ENCODE results near the gene DPYSL5.

DPYSL5 gene

GRCh38 chr2:26993768-26994167 lies 145.8 kb downstream of the DPYSL5 start:
- no peak for DNase-seq (ENCODE audit: low read depth in 2 of 2)

- DNase-seq (ENCODE audit: low read depth in 2 of 2), result no peak
These were observed 147.1 kb downstream of the DPYSL5 start for GRCh38 chr2:26994983-26995382.

GRCh38 chr2:26997394-26997793 lies 149.5 kb downstream of the DPYSL5 start:
- DNase-seq (ENCODE audit: low read depth in 2 of 2), result no peak

- no peak for DNase-seq (ENCODE audit: low read depth in 2 of 2)
These were observed 150.4 kb downstream of the DPYSL5 start for GRCh38 chr2:26998323-26998722.
